ENCODE data around the gene RCCD1. TPM values are rescaled to one million over a fixed set of nuclear protein-coding genes. Genes with fewer than 3 reads are reported as not detected.

Gene RCCD1
- total and polyA plus RNA-seq, 2 donors (not counting 3 experiments of a cell fraction or from before 2014, with no cell fraction given): 8.8 to 15.3 TPM

DNA sequence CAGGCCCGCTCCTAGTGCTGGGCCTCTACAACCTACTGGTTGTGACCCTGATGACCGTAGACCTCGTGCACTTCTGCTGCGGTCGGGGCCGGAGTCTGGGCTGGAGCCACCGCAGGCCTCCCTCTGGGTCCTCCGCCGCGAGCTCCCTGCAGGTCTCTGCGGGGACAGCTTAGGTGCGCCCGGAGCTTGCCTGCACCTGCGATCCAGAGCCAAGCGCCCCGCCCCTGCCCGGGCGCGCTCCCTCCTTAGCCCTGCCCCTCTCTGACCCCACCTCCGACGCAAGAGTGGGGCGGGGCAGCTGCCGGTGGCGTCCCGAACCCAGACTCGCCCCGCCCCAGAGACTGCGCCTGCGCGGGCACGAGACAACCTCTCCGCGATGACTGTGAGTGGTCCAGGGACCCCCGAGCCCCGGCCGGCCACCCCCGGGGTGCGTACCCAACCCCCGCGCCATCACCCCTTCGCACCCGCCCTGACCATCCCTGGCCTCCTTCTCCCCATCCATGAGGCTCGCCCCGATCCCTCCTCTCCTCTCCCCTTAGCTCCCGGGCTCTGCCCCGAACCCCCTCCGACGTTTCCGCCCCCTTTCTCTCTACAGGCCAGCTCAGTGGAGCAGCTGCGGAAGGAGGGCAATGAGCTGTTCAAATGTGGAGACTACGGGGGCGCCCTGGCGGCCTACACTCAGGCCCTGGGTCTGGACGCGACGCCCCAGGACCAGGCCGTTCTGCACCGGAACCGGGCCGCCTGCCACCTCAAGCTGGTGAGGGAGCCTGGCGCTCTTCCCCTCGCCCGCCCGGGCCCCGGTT, 19.5 kb upstream of the RCCD1 start, which contains the start of gene UNC45A:
TSS of gene UNC45A (plus strand) at position 337 of the 803 bp plus-strand sequence. CDS start at position 377, 40 bp downstream.
- H3K27ac ChIP-seq (ENCODE audit: insufficient read depth, low read depth, low read length): peak within 1 kb of the TSS; percentile 42
- ChIA-PET POLR2A (no interaction called here), CTCF (interaction anchor here (0.6 to 8.1 kb wide), 12 partner anchors 8 to 337 kb away, joined by 3 to 66 read pairs (median 6); partner anchors contain the start of genes FES, MAN2A2 and RCCD1)
- peak within 1 kb of the TSS; percentile 38 to 83 (median 76) for H3K4me3 ChIP-seq (replicated peaks in 1 of 3; ENCODE audit: insufficient read depth in 1 of 3, low read depth in 1 of 3, low read length in 3 of 3)
- H3K4me2 ChIP-seq (ENCODE audit: insufficient read depth, low read length): peak within 1 kb of the TSS; percentile 69
- no TSS peak for BruUV-seq (replicated peaks)
- peaks cover 36% of the 10 kb centered on the region for H3K4me1 ChIP-seq (ENCODE audit: control insufficient read depth, extremely low read depth, insufficient read depth, low read length)
- FAIRE-seq (peak; percentile 94), DNase-seq (ENCODE audit: low read depth, low spot score) (peak; percentile 87)
- H3K9ac ChIP-seq (replicated peaks; ENCODE audit: extremely low read depth, insufficient read depth, low read length): peak within 1 kb of the TSS; percentile 74
- intact Hi-C loops (cut with micrococcal nuclease) (loop anchor here (1.0 to 5.0 kb wide), 6 partner anchors 19 to 433 kb away; partner anchors contain the start of genes BLM, MAN2A2 and RCCD1), dilution Hi-C loops (cut with MboI; ENCODE audit: extremely low pct_ligation_motif_present, low sequenced_read_pairs) (no loop called here)
- H3K79me2 ChIP-seq (ENCODE audit: control insufficient read depth, insufficient read depth, low read length): peaks cover 17% of the 10 kb centered on the region
- no peaks in the 10 kb centered on the region for H3K27me3 ChIP-seq (ENCODE audit: control insufficient read depth in 2 of 2, insufficient read depth in 2 of 2, low read length in 2 of 2)
- no peaks in the 10 kb centered on the region for H3K9me3 ChIP-seq (replicated peaks; ENCODE audit: control insufficient read depth, insufficient read depth, low read length)
- no peaks in the 10 kb centered on the region for H4K20me1 ChIP-seq (replicated peaks; ENCODE audit: control insufficient read depth, extremely low read depth, insufficient read depth, low read length)
- no peaks in the 10 kb centered on the region for H3K9me1 ChIP-seq (replicated peaks; ENCODE audit: control insufficient read depth, extremely low read depth, insufficient read depth, low read length)
- peaks cover 7 to 12% of the 10 kb centered on the region in 2 experiments for H3K36me3 ChIP-seq (ENCODE audit: control insufficient read depth in 2 of 2, extremely low read depth in 1 of 2, insufficient read depth in 2 of 2, low read length in 2 of 2)
- TF ChIP-seq GATA2 (IDR thresholded peaks at IDR 0.05; ENCODE audit: insufficient read depth, insufficient read length, low read depth, low read length) (no peak), EZH2 (IDR thresholded peaks at IDR 0.05; ENCODE audit: borderline replicate concordance, low read depth, low read length, severe bottlenecking) (no peak), POLR2A (IDR thresholded peaks at IDR 0.05; ENCODE audit: low read depth, low read length) (peak; percentile 62), MYC (IDR thresholded peaks at IDR 0.05; ENCODE audit: low read depth, low read length) (no peak), FOS (IDR thresholded peaks at IDR 0.05; ENCODE audit: borderline replicate concordance, insufficient read depth, low read length) (no peak), POLR2AphosphoS5 (IDR thresholded peaks at IDR 0.05; ENCODE audit: insufficient read depth, low read depth, low read length) (peak; percentile 72)
- H2AFZ ChIP-seq (ENCODE audit: low read depth, low read length): peak within 1 kb of the TSS; percentile 90
